ENCODE data around the gene GOLGA6L7. TPM values are rescaled to one million over a fixed set of nuclear protein-coding genes. Genes with fewer than 3 reads are reported as not detected.

GOLGA6L7 gene
- polyA plus RNA-seq, 2 of the 4 experiments (the other 2 are of a cell fraction), result not detected

DNA sequence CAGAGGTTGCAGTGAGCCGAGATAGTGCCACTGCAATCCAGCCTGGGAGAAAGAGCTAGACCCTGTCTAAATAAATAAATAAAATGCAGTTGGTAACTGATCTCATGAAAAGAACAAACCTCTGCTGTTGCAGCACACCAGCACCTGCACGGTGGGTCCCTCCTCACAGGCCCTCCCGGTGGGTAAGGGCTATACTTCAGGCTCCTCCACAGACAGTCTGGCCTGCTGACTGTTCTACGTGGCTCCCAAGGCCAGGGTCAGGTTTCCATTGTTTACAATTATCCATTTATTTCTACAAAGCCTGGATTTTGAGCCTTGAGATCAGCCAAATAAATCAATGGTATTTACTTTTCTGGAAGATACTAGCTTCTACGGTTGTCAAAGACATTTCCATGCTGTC, 32.2 kb upstream of the GOLGA6L7 start:
- ATAC-seq, result no peak
- Histone ChIP-seq H3K9me3 (no peaks in the 10 kb centered on the region), H3K27ac (no peak overlapping the region), H3K4me2 (no peak overlapping the region), H3K4me3 (no peak overlapping the region), H3K4me1 (peaks cover 4% of the 10 kb centered on the region; the same call in 2 of the 3 replicates)
- no peak for FAIRE-seq
- ChIA-PET CTCF (interaction anchor here (0.6 to 1.3 kb wide), 5 partner anchors 32 to 225 kb away, joined by 3 to 4 read pairs (median 3); no protein-coding TSS in a partner anchor), POLR2A (no interaction called here)
- TF ChIP-seq HOXB13 (CRISPR knock-in tag; IDR thresholded peaks at IDR 0.05; ENCODE audit: low read depth), result no peak
- TF ChIP-seq RNF2 (IDR thresholded peaks at IDR 0.05; ENCODE audit: borderline replicate concordance, low read depth), result no peak
- no peak for DNase-seq (ENCODE audit: low read depth in 1 of 2, low spot score in 1 of 2)
- 81% methylated on average over 5 of the region's 5 CpGs for WGBS (ENCODE audit: missing lambda C conversion rate)

DNA sequence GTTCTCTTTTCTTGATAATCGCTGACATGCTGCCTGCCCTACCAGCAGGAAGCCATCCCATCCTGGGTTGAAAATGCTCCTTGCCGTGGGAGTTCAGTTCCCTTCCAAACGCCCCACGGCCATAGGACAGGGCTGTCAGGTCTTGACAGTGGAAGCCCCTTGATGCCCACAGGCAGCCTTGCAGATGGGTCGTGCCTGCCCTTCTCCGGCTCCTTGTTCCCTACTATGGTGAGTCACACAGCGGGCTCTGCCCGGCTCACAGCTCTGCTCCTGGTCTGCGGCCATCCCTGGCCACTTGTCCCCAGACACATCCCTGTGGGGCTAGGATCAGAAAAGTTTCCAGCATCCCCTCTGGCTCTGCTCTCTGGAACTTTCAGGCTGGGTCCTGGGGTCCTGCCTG, 31.1 kb upstream of the GOLGA6L7 start:
- no peak overlapping the region for H3K4me2 ChIP-seq
- no peaks in the 10 kb centered on the region for H3K9me3 ChIP-seq
- no peak overlapping the region for H3K27ac ChIP-seq
- H3K4me1 ChIP-seq, result no peaks in the 10 kb centered on the region
- no peak for TF ChIP-seq HOXA7 (CRISPR knock-in tag; IDR thresholded peaks at IDR 0.05)
- TF ChIP-seq, protein P1, sequence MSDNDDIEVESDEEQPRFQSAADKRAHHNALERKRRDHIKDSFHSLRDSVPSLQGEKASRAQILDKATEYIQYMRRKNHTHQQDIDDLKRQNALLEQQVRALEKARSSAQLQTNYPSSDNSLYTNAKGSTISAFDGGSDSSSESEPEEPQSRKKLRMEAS (IDR thresholded peaks at IDR 0.05), result no peak
- TF ChIP-seq EHMT2 (IDR thresholded peaks at IDR 0.05; ENCODE audit: low read depth), result no peak
- TF ChIP-seq CBX2 (IDR thresholded peaks at IDR 0.05; ENCODE audit: borderline replicate concordance, low read depth), result no peak
- ChIA-PET CTCF (no interaction called here), POLR2A (no interaction called here)
- 71% methylated on average over 9 of the region's 9 CpGs for WGBS (ENCODE audit: missing lambda C conversion rate)
- H3K4me3 ChIP-seq, result no peak overlapping the region
- no peak for FAIRE-seq
- no peak for ATAC-seq
- DNase-seq (ENCODE audit: low read depth in 1 of 2, low spot score in 1 of 2), result no peak

DNA sequence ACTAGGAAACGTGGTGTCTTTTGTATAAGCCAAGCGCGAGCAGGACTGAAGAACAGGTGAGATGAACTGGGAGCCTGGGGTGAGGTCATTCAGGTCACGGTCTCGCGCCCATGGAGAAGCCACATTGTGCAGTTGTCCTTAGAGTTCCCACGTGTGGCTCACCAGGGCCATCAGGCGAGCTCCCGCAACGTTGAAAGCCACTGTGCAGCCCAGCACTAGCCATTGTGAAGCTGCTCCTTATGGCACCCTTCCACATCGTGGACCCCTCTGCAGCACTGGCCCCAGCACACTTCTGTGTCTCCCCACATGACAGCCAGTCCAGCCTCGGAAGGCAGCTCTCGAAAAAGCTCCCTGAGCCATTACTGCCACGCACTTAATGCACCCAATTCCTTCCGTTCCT, 29.8 kb upstream of the GOLGA6L7 start:
- no peak for FAIRE-seq
- CTCF ChIA-PET, result interaction anchor here (1.4 to 1.5 kb wide), 2 partner anchors 11 to 212 kb away, joined by 3 to 4 read pairs; no protein-coding TSS in a partner anchor
- H3K4me1 ChIP-seq, result no peaks in the 10 kb centered on the region

More for the DNA sequence above, 29.8 kb upstream of the GOLGA6L7 start:
- no peak overlapping the region for H3K27ac ChIP-seq
- POLR2A ChIA-PET, result no interaction called here
- H3K4me3 ChIP-seq, result no peak overlapping the region
- ATAC-seq, result no peak
- H3K9me3 ChIP-seq, result no peaks in the 10 kb centered on the region
- TF ChIP-seq EHMT2 (IDR thresholded peaks at IDR 0.05; ENCODE audit: low read depth) (no peak), ESRRA (IDR thresholded peaks at IDR 0.05; ENCODE audit: borderline replicate concordance, low read length) (no peak), PHF8 (IDR thresholded peaks at IDR 0.05; ENCODE audit: borderline replicate concordance, low read depth) (no peak), RFX5 (IDR thresholded peaks at IDR 0.05) (no peak), FOSL2 (IDR thresholded peaks at IDR 0.05) (no peak), FOSL2 (CRISPR knock-in tag; IDR thresholded peaks at IDR 0.05) (no peak), CBX8 (IDR thresholded peaks at IDR 0.05) (no peak), RARB (CRISPR knock-in tag; IDR thresholded peaks at IDR 0.05) (no peak), JUNB (IDR thresholded peaks at IDR 0.05) (no peak), FOXS1 (CRISPR knock-in tag; IDR thresholded peaks at IDR 0.05) (no peak), POLR2A (IDR thresholded peaks at IDR 0.05; ENCODE audit: low read length) (no peak), GATA3 (IDR thresholded peaks at IDR 0.05; ENCODE audit: borderline replicate concordance) (no peak), EHF (CRISPR knock-in tag; IDR thresholded peaks at IDR 0.05) (no peak), RCOR1 (IDR thresholded peaks at IDR 0.05; ENCODE audit: low read depth, low read length) (no peak), TFCP2L1 (CRISPR knock-in tag; IDR thresholded peaks at IDR 0.05) (no peak)
- TF ChIP-seq, protein P1 (IDR thresholded peaks at IDR 0.05), result no peak
- TF ChIP-seq, protein P2, sequence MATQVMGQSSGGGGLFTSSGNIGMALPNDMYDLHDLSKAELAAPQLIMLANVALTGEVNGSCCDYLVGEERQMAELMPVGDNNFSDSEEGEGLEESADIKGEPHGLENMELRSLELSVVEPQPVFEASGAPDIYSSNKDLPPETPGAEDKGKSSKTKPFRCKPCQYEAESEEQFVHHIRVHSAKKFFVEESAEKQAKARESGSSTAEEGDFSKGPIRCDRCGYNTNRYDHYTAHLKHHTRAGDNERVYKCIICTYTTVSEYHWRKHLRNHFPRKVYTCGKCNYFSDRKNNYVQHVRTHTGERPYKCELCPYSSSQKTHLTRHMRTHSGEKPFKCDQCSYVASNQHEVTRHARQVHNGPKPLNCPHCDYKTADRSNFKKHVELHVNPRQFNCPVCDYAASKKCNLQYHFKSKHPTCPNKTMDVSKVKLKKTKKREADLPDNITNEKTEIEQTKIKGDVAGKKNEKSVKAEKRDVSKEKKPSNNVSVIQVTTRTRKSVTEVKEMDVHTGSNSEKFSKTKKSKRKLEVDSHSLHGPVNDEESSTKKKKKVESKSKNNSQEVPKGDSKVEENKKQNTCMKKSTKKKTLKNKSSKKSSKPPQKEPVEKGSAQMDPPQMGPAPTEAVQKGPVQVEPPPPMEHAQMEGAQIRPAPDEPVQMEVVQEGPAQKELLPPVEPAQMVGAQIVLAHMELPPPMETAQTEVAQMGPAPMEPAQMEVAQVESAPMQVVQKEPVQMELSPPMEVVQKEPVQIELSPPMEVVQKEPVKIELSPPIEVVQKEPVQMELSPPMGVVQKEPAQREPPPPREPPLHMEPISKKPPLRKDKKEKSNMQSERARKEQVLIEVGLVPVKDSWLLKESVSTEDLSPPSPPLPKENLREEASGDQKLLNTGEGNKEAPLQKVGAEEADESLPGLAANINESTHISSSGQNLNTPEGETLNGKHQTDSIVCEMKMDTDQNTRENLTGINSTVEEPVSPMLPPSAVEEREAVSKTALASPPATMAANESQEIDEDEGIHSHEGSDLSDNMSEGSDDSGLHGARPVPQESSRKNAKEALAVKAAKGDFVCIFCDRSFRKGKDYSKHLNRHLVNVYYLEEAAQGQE (IDR thresholded peaks at IDR 0.05), result no peak
- TF ChIP-seq, protein P3, sequence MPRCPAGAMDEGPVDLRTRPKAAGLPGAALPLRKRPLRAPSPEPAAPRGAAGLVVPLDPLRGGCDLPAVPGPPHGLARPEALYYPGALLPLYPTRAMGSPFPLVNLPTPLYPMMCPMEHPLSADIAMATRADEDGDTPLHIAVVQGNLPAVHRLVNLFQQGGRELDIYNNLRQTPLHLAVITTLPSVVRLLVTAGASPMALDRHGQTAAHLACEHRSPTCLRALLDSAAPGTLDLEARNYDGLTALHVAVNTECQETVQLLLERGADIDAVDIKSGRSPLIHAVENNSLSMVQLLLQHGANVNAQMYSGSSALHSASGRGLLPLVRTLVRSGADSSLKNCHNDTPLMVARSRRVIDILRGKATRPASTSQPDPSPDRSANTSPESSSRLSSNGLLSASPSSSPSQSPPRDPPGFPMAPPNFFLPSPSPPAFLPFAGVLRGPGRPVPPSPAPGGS (IDR thresholded peaks at IDR 0.05), result no peak
- no peak for DNase-seq (ENCODE audit: low read depth in 1 of 2, low spot score in 1 of 2)
- H3K4me2 ChIP-seq, result no peak overlapping the region
- 71% methylated on average over 15 of the region's 15 CpGs for WGBS (ENCODE audit: missing lambda C conversion rate)
